HepG2 (cell line): Measurements from ENCODE around the gene LAMTOR2. TPM values are rescaled to one million over a fixed set of nuclear protein-coding genes. Genes with fewer than 3 reads are reported as not detected.

Experiments used
- ARID2 ChIP-seq: sonication (generic); formaldehyde crosslinking; IDR thresholded peaks from 2 replicates; pipeline ENCODE4 v1.8.1; 2022; ENCODE audit warnings: mild to moderate bottlenecking, missing genetic modification reagents, borderline replicate concordance
- CBX1 ChIP-seq: IDR thresholded peaks from one replicate; pipeline ENCODE4 v1.6.1; 2016; ENCODE audit warnings: antibody characterized with exemption, low read depth
- EZH2 ChIP-seq: conservative IDR thresholded peaks from 2 replicates; pipeline ENCODE4 v1.6.1; 2012; ENCODE audit warnings: mild to moderate bottlenecking, low read depth, low read length, moderate library complexity
- FOXO1 ChIP-seq: sonication (generic); formaldehyde crosslinking; IDR thresholded peaks from 2 replicates; pipeline ENCODE4 v1.4.0; 2020; ENCODE audit warnings: missing genetic modification reagents
- HMG20B ChIP-seq: conservative IDR thresholded peaks from 2 replicates; pipeline ENCODE4 v1.6.1; 2016; ENCODE audit warnings: missing genetic modification reagents, missing compliant biosample characterization
- HMGA1 ChIP-seq: sonication (generic); formaldehyde crosslinking; conservative IDR thresholded peaks from 2 replicates; pipeline ENCODE4 v1.4.0; 2020; ENCODE audit warnings: missing genetic modification reagents
- NFATC3 ChIP-seq: sonication (generic); formaldehyde crosslinking; IDR thresholded peaks from 2 replicates; pipeline ENCODE4 v1.5.1; 2020; ENCODE audit warnings: mild to moderate bottlenecking, missing genetic modification reagents
- RBFOX2 ChIP-seq: fragments of 200-400 bp; formaldehyde crosslinking; IDR thresholded peaks from 2 replicates; pipeline ENCODE4 v1.6.1; 2017; ENCODE audit warnings: low read depth, mild to moderate bottlenecking, low read length
- SP2 ChIP-seq: sonication (generic); formaldehyde crosslinking; IDR thresholded peaks from 2 replicates; pipeline ENCODE4 v1.5.1; 2020; ENCODE audit warnings: mild to moderate bottlenecking, missing genetic modification reagents
- ZFP36L2 ChIP-seq: sonication (generic); formaldehyde crosslinking; IDR thresholded peaks from 2 replicates; pipeline ENCODE4 v1.4.0; 2020; ENCODE audit warnings: missing genetic modification reagents
- ZMYM2 ChIP-seq: sonication (generic); formaldehyde crosslinking; IDR thresholded peaks from 2 replicates; pipeline ENCODE4 v1.8.0; 2022; ENCODE audit warnings: mild to moderate bottlenecking, missing genetic modification reagents
- polyA plus RNA-seq, 8 experiments: library from polyadenylated mRNA; depleted of rRNA in 3 of 8; stranded (reverse) in 7 of 8; unstranded in 1 of 8; fragments of >200 nt; fragmentation: Illumina TruSeq in 4 of 8; extraction: Trizol in 4 of 8; gene quantifications; 2 replicates each; pipeline versions ENCODE4 v1.2.1 to v1.2.3, GENCODE V29; 2011 to 2016; ENCODE audit warnings: low read depth in 4 of 8, missing spikeins in 1 of 8, mixed read lengths in 1 of 8; ENCODE audit not compliant: insufficient read depth in 1 of 8
- total RNA-seq, 5 experiments: library from RNA; depleted of rRNA; stranded (reverse); fragments of >200 nt; fragmentation: Illumina TruSeq; extraction: Trizol; gene quantifications; 2 replicates each; pipeline ENCODE4 v1.2.3, GENCODE V29; 2016; ENCODE audit warnings: low read depth in 1 of 5
- TF ChIP-seq, protein P1 (sequence below): sonication (generic); formaldehyde crosslinking; IDR thresholded peaks from 2 replicates; pipeline ENCODE4 v1.5.0; 2020; ENCODE audit warnings: mild to moderate bottlenecking, missing genetic modification reagents, moderate library complexity
- TF ChIP-seq, protein P2 (sequence below): sonication (generic); formaldehyde crosslinking; IDR thresholded peaks from 2 replicates; pipeline ENCODE4 v1.8.0; 2022; ENCODE audit warnings: mild to moderate bottlenecking, missing genetic modification reagents, borderline replicate concordance
- TF ChIP-seq, protein P3 (sequence below): sonication (generic); formaldehyde crosslinking; IDR thresholded peaks from 2 replicates; pipeline ENCODE4 v1.8.0; 2023; ENCODE audit warnings: mild to moderate bottlenecking, missing genetic modification reagents
- TF ChIP-seq, protein P4 (sequence below): IDR thresholded peaks from 2 replicates; pipeline ENCODE4 v1.6.1; 2012; ENCODE audit warnings: low read length, improper control_type of control experiment
- TF ChIP-seq, protein P5 (sequence below): sonication (generic); formaldehyde crosslinking; IDR thresholded peaks from 2 replicates; pipeline ENCODE4 v1.8.0; 2022; ENCODE audit warnings: mild to moderate bottlenecking, missing genetic modification reagents; ENCODE audit not compliant: insufficient replicate concordance
- TF ChIP-seq, protein P6 (sequence below): sonication (generic); formaldehyde crosslinking; IDR thresholded peaks from 2 replicates; pipeline ENCODE4 v1.4.0; 2020; ENCODE audit warnings: missing genetic modification reagents

LAMTOR2 gene
- total and polyA plus RNA-seq, 2 of the 13 experiments (the other 11 are each of a cell fraction or from before 2014, with no cell fraction given), result 36.5 to 66.4 TPM

DNA sequence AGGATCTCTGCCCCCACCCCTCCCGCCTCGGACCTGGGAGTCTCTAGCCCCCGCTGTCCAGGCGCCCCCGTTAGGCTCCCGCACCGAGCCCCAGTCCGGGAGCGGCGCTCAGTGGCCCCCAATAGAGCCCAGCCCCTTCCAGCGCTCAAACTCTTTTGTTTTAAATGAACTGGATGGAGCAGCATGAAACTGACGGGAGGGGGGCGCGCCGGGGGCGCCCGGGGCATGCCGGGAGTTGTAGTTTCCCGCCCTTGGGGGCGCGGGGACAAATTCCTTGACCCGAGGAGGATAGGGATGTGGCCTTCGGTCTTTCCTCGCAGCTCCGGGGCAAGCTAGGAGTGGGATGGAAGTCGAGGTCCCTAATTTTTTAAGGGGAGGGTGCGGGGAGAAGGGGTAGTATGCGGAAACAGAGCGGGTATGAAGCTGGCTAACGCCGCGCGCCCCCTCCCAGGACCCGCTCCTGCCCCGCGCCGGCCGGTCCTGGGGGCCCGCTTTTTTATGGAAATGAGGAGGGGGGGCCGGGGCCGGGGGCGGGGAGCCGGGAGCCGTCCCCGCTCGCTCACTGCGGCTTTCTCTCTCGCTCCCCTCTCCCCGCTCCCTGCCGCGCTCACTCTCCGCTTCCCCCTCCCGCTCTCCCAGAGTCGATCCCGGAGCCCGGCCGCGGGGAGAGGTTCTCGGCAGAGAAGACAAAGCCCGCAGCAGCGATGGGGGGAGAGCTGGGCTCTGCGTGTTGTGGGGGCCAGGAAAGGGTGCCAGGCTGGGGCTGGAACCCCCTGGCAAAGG, 27.9 kb downstream of the LAMTOR2 start, which contains the start of gene MEX3A (continued):
- TF ChIP-seq, protein P1, sequence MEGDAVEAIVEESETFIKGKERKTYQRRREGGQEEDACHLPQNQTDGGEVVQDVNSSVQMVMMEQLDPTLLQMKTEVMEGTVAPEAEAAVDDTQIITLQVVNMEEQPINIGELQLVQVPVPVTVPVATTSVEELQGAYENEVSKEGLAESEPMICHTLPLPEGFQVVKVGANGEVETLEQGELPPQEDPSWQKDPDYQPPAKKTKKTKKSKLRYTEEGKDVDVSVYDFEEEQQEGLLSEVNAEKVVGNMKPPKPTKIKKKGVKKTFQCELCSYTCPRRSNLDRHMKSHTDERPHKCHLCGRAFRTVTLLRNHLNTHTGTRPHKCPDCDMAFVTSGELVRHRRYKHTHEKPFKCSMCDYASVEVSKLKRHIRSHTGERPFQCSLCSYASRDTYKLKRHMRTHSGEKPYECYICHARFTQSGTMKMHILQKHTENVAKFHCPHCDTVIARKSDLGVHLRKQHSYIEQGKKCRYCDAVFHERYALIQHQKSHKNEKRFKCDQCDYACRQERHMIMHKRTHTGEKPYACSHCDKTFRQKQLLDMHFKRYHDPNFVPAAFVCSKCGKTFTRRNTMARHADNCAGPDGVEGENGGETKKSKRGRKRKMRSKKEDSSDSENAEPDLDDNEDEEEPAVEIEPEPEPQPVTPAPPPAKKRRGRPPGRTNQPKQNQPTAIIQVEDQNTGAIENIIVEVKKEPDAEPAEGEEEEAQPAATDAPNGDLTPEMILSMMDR (CRISPR knock-in tag), result peak; percentile 10; the same call in 1 of the 2 replicates
- TF ChIP-seq, protein P2, sequence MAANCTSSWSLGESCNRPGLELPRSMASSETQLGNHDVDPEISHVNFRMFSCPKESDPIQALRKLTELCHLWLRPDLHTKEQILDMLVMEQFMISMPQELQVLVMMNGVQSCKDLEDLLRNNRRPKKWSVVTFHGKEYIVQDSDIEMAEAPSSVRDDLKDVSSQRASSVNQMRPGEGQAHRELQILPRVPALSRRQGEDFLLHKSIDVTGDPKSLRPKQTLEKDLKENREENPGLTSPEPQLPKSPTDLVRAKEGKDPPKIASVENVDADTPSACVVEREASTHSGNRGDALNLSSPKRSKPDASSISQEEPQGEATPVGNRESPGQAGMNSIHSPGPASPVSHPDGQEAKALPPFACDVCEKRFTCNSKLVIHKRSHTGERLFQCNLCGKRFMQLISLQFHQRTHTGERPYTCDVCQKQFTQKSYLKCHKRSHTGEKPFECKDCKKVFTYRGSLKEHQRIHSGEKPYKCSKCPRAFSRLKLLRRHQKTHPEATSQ (CRISPR knock-in tag), result no peak
- TF ChIP-seq ZMYM2 (CRISPR knock-in tag) (no peak), FOXO1 (CRISPR knock-in tag) (no peak), SP2 (CRISPR knock-in tag) (no peak), HMGA1 (CRISPR knock-in tag) (no peak), ARID2 (no peak), RBFOX2 (peak; percentile 48), CBX1 (no peak), ZFP36L2 (no peak), HMG20B (no peak), NFATC3 (CRISPR knock-in tag) (no peak), EZH2 (no peak)
- TF ChIP-seq, protein P3, sequence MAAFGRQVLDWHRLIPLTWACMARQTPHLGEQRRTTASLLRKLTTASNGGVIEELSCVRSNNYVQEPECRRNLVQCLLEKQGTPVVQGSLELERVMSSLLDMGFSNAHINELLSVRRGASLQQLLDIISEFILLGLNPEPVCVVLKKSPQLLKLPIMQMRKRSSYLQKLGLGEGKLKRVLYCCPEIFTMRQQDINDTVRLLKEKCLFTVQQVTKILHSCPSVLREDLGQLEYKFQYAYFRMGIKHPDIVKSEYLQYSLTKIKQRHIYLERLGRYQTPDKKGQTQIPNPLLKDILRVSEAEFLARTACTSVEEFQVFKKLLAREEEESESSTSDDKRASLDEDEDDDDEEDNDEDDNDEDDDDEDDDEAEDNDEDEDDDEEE (CRISPR knock-in tag), result no peak
- TF ChIP-seq, protein P4, sequence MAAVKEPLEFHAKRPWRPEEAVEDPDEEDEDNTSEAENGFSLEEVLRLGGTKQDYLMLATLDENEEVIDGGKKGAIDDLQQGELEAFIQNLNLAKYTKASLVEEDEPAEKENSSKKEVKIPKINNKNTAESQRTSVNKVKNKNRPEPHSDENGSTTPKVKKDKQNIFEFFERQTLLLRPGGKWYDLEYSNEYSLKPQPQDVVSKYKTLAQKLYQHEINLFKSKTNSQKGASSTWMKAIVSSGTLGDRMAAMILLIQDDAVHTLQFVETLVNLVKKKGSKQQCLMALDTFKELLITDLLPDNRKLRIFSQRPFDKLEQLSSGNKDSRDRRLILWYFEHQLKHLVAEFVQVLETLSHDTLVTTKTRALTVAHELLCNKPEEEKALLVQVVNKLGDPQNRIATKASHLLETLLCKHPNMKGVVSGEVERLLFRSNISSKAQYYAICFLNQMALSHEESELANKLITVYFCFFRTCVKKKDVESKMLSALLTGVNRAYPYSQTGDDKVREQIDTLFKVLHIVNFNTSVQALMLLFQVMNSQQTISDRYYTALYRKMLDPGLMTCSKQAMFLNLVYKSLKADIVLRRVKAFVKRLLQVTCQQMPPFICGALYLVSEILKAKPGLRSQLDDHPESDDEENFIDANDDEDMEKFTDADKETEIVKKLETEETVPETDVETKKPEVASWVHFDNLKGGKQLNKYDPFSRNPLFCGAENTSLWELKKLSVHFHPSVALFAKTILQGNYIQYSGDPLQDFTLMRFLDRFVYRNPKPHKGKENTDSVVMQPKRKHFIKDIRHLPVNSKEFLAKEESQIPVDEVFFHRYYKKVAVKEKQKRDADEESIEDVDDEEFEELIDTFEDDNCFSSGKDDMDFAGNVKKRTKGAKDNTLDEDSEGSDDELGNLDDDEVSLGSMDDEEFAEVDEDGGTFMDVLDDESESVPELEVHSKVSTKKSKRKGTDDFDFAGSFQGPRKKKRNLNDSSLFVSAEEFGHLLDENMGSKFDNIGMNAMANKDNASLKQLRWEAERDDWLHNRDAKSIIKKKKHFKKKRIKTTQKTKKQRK, result no peak
- TF ChIP-seq, protein P5, sequence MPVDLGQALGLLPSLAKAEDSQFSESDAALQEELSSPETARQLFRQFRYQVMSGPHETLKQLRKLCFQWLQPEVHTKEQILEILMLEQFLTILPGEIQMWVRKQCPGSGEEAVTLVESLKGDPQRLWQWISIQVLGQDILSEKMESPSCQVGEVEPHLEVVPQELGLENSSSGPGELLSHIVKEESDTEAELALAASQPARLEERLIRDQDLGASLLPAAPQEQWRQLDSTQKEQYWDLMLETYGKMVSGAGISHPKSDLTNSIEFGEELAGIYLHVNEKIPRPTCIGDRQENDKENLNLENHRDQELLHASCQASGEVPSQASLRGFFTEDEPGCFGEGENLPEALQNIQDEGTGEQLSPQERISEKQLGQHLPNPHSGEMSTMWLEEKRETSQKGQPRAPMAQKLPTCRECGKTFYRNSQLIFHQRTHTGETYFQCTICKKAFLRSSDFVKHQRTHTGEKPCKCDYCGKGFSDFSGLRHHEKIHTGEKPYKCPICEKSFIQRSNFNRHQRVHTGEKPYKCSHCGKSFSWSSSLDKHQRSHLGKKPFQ (CRISPR knock-in tag), result no peak
- TF ChIP-seq, protein P6, sequence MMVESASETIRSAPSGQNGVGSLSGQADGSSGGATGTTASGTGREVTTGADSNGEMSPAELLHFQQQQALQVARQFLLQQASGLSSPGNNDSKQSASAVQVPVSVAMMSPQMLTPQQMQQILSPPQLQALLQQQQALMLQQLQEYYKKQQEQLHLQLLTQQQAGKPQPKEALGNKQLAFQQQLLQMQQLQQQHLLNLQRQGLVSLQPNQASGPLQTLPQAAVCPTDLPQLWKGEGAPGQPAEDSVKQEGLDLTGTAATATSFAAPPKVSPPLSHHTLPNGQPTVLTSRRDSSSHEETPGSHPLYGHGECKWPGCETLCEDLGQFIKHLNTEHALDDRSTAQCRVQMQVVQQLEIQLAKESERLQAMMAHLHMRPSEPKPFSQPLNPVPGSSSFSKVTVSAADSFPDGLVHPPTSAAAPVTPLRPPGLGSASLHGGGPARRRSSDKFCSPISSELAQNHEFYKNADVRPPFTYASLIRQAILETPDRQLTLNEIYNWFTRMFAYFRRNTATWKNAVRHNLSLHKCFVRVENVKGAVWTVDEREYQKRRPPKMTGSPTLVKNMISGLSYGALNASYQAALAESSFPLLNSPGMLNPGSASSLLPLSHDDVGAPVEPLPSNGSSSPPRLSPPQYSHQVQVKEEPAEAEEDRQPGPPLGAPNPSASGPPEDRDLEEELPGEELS (CRISPR knock-in tag), result no peak
